NB4 (cell line): ENCODE data around the gene GTPBP8.
A peak's percentile ranks its signal among the peaks of the same experiment; 100 is the strongest.

Experiments
- DNase-seq: peaks from one replicate; pipeline ENCODE4 v3.0.0; 2010; ENCODE audit warnings: low read depth
- H3K4me3 ChIP-seq: one replicate; pipeline ENCODE4 v1.5.1; 2011; ENCODE audit warnings: mild to moderate bottlenecking, low read depth, low read length, moderate library complexity
- CTCF ChIP-seq: IDR thresholded peaks from one replicate; pipeline ENCODE4 v1.5.1; 2012; ENCODE audit warnings: low read depth, low read length
- MAX ChIP-seq: IDR thresholded peaks from 2 replicates; pipeline ENCODE4 v1.6.1; 2011; ENCODE audit warnings: low read depth, low read length
- MYC ChIP-seq: IDR thresholded peaks from 2 replicates; pipeline ENCODE4 v1.6.1; 2011; ENCODE audit warnings: low read depth, low read length
- POLR2A ChIP-seq: IDR thresholded peaks from 2 replicates; pipeline ENCODE4 v1.6.1; 2011; ENCODE audit warnings: mild to moderate bottlenecking; ENCODE audit not compliant: insufficient read length; ENCODE audit errors: extremely low read depth

Gene GTPBP8

GRCh38 chr3:112990672-112991602 is at the start of gene GTPBP8:
GTPBP8 (plus strand) TSS chr3:112990984; CDS start chr3:112991000, 16 bp downstream.
- peak; percentile 93 for DNase-seq
- peak within 1 kb of the TSS; percentile 85 for H3K4me3 ChIP-seq
- no peak for TF ChIP-seq CTCF
- peak; percentile 18; the same call in 1 of the 2 replicates for TF ChIP-seq MAX
- peak; percentile 80 for TF ChIP-seq POLR2A
- TF ChIP-seq MYC: no peak

- DNase-seq: no peak
- H3K4me3 ChIP-seq: no peak overlapping the region
- TF ChIP-seq CTCF: no peak
- no peak for TF ChIP-seq MAX
These were observed 42.4 kb upstream of the GTPBP8 start for GRCh38 chr3:112948346-112948838.

GRCh38 chr3:112956351-112956750 is 34.4 kb upstream of the GTPBP8 start:
- H3K4me3 ChIP-seq: no peak overlapping the region
- DNase-seq: no peak
- TF ChIP-seq MAX (no peak), MYC (no peak), POLR2A (no peak), CTCF (no peak)

- DNase-seq: no peak
- TF ChIP-seq MAX: no peak
- TF ChIP-seq MYC: no peak
- no peak for TF ChIP-seq CTCF
- TF ChIP-seq POLR2A: no peak
- H3K4me3 ChIP-seq: no peak overlapping the region
These were observed 31.8 kb upstream of the GTPBP8 start for GRCh38 chr3:112958811-112959560.

GRCh38 chr3:112963683-112964082 is 27.1 kb upstream of the GTPBP8 start:
- no peak for DNase-seq
- TF ChIP-seq POLR2A (no peak), MAX (no peak), CTCF (no peak), MYC (no peak)
- H3K4me3 ChIP-seq: no peak overlapping the region
